Medulla oblongata (tissue), 1 donor: ENCODE results near the gene CAPN1.
"Not testable (repeated sequence)": the region's sequence is repeated elsewhere in the genome, so short reads cannot be mapped to it uniquely, and the experiment has no call there.

Source experiments
- DNase-seq: peaks from one replicate; pipeline ENCODE4 v3.0.0-alpha.2; 2015; ENCODE audit errors: extremely low spot score

CAPN1 gene

DNA sequence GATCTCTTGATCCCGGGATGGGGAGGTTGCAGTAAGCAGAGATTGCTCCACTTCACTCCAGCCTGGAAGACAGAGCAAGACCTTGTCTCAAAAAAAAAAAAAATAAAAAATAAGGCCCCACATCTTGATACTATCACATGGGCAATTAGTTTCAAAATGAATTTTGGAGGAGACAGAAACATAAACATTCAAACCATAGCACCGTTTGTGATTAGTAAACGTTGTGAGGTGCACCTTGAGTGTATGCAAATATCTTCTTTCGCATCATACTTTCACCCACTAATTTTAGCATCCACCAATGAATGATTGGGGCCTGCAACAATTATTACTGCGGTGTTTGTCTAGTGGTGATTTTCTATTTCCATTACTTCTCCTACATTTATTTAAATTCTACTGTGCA is 22.7 kb upstream of the CAPN1 start:
- no peak for DNase-seq

DNA sequence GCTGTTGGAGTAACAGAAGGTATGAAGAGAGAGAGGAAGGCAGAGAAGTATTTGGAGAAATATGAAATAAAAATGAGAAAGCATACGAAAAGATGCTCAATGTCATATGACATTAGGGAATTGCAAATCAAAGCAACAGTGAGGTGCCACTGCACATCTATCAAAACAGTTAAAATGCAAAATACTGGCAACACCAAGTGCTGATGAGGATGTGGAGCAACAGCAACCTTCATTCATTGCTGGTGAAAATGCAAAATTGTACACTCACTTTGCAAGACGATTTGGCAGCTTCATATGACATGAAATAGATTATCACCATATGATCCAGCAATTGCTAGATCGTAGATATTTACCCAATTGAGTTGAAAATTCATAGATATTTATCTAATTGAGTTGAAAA is 21.1 kb upstream of the CAPN1 start:
- DNase-seq, result no peak

DNA sequence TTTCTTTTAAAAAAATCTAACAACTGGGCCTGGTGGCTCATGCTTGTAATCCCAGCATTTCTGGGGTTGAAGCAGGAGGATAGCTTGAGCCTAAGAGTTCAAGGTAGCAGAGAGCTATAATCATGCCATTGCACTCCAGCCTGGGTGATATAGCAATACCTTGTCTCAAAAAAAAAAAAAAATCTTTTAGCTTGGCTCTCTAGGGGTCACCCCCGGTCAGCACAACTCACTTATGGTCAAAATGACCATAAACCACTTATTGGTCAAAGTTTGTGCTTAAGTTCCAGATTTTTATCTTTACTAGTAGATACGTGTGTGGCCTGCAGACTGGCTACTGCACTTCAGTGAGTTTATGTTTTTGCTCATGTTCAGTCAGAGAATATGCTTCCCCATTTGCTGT is 18.0 kb upstream of the CAPN1 start:
- no peak for DNase-seq

DNA sequence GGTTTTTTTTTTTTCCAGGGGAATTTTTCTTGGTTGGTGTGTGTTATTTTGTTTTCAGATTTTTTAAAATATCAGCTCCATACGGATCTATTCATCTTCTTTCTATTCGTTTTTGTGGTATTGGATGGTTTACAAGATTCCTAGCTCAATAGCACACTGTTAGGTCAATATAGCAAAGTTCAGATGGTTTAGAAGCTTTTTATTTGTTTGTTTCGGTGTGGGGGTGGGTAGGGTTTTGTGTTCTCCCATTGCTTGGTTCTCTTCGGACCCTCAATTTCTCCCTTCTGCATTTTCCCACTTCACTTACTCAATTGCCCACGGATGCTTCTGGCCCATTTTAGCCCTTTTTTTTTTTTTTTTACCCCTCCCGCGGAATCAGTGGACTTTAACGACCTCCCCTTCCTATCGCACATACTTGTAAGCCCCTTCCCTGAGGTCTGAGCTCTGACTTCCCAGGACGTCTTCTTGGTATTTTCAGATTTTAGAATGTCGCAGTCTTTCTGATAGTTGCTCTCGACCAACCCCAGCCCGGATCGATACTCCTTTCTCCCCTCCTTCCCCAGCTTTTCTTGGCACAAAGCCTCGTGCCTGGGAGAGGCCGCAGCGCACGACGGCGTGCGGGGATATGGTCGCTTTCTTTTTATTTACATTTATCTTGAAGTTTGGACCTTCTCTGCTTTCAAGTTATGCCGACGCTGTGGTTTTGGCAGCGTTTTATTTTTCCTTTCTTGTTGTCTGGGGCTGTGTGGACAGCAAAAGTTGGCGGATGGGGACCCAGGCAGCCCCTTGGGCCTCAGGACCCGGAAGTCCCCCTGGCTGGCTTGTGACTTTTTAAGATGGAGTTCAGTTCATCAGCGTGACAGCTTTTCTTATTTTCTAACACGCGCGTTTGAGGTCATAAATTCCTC is 16.1 kb upstream of the CAPN1 start:
- no peak for DNase-seq

DNA sequence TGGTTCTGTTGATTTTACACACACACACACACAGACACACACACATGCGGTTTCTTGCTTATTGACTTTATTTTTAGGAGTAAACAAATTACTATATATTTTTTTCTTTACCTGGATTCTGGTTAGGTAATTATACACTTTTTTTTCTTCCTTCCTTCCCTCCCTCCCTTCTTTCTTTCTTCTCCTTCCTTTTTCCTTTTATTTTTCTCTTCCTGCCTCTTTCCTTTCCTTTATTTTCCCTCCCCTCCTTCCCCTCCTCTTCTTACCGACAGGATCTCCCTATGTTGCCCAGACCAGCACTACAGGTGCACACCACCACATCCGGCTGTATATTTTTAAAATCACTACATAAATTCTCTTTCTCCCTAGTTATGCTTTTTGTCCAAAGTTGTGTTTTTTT is 14.8 kb upstream of the CAPN1 start:
- no peak for DNase-seq

DNA sequence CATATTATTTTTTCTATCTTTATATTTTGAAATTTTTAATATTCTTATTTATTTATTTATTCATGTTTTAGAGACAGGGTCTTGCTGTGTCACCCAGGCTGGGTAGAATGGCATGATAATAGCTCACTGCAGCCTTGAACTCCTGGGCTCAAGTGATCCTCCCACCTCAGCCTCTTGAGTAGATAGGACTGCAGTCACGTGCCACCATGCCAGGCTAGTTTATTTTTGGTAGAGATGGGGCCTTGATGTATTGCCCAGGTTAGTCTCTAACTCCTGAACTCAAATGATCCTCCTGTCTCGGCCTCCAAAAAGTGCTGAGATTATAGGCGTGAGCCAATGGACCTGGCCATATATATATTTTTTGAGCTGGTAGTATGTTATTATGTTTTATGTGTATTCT is 14.1 kb upstream of the CAPN1 start:
- DNase-seq, result no peak

DNA sequence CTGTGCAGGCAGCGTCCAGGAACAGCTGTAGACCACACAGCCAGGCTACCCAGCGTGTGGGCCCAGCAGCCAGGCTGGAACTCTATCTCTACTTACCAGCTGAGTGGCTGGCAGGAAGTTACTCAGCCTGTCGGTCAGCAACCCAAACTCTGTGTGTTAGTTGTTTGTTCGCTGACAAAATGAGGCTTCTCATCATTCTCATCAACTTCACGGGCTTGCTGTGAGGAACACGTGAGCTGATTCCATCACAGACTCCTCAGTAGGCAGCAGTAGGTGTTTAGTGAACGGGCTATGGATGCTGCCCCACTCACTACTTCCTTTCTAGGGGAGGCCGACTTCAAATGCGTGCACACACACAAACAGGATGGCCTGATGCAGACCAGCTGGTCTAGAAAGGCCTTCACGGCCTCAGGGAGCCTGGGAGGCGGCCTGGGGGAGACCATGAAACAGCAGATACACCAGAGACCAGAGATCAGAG is 12.5 kb upstream of the CAPN1 start:
- DNase-seq, result no peak

- DNase-seq, result no peak
Measured at GRCh38 chr11:65170058-65170534, 11.6 kb upstream of the CAPN1 start, which contains the start of gene SPDYC. SPDYC (plus strand) TSS chr11:65170233; CDS start chr11:65171358, 1,125 bp downstream.

- no peak for DNase-seq
Measured at GRCh38 chr11:65172600-65172999, 9.1 kb upstream of the CAPN1 start.

GRCh38 chr11:65174571-65175010 is 7.1 kb upstream of the CAPN1 start:
- DNase-seq, result not testable (repeated sequence)

GRCh38 chr11:65180877-65181568 is 705 bp upstream of the CAPN1 start:
- DNase-seq, result no peak

GRCh38 chr11:65182258-65183170 is 786 bp downstream of the CAPN1 start:
- no peak for DNase-seq

DNA sequence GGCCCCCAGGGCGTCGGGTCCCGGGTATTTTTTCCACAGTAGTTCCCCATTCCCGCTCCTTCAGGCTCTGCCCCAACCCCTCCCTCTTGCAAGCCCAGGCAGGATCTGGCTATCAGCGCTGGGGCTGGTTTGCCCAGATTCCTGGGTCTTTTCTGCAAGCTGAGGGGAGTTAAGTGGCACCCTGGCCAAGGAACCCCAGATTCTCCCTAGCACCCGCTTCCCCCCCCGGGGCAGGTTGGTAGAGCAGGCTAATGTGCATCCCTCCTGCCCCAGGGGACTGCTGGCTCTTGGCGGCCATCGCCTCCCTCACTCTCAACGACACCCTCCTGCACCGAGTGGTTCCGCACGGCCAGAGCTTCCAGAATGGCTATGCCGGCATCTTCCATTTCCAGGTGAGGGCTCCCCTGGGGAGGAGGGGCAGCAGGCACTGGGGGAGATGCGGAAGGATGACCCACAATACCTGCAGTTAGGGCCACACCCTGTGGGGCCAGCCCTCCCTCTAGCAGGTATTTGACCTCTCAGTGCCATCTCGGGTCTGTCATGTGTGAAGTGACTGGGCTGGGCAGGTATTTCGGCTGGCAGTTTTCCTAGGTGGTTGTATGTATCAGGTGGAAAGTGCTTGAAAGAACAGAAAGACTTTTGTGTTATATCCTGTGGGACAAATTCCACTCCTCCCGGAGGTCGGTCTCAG is 1.6 kb downstream of the CAPN1 start:
- DNase-seq, result no peak

DNA sequence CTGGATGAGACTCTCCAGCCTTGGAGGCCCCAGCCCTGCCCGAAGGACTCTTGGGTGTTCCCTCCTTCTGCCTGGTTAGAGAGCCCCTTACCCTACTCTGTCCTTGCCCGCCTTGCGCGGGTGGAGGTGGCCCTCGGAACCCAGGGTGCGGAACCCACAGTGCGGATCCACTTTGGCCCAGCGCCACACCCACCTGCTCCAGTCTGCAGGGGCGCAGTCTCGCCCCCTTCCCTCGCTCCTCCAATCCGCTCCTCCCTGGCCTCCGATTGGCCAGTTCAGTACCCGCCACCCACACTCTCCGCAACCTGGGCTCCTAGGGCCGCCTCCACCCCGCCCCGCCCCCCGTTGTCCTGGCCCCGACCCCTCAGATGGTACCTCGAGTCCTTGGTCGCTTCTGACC is 2.4 kb downstream of the CAPN1 start:
- DNase-seq, result no peak

- DNase-seq, result no peak
Measured at GRCh38 chr11:65185171-65185570, 3.4 kb downstream of the CAPN1 start.

DNA sequence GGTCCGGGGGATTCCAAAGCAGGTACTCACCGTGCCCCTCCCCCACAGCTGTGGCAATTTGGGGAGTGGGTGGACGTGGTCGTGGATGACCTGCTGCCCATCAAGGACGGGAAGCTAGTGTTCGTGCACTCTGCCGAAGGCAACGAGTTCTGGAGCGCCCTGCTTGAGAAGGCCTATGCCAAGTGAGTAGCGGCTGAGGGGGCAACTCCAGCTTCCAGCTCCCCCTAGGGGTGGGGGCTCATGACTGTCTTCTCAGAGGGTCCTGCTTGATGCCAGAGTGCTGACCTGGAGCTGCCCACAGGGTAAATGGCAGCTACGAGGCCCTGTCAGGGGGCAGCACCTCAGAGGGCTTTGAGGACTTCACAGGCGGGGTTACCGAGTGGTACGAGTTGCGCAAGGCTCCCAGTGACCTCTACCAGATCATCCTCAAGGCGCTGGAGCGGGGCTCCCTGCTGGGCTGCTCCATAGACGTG is 4.2 kb downstream of the CAPN1 start:
- no peak for DNase-seq

GRCh38 chr11:65186701-65187100 is 5.0 kb downstream of the CAPN1 start:
- no peak for DNase-seq

DNA sequence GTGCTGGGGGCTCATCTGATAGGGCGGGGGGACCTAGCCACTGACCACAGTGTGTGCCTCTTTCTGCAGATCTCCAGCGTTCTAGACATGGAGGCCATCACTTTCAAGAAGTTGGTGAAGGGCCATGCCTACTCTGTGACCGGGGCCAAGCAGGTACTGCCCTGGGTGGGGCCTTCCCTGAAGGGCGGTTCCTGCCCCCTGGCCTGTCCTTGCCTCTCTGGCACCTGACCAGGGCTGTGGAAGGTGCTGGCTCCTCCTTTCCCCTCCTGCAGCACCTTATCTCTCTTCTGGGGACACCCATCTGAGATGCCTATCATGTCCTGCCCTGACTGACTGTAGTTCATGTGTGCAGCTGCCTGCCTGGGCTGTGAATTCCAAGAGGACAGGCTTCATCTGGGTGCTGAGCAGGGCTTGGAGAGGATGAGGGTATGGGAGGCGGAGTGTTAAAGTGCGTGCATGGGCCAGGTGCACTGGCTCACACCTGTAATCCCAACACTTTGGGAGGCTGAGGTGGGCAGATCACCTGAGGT is 5.5 kb downstream of the CAPN1 start:
- DNase-seq, result no peak

GRCh38 chr11:65187971-65188461 is 6.3 kb downstream of the CAPN1 start:
- no peak for DNase-seq

DNA sequence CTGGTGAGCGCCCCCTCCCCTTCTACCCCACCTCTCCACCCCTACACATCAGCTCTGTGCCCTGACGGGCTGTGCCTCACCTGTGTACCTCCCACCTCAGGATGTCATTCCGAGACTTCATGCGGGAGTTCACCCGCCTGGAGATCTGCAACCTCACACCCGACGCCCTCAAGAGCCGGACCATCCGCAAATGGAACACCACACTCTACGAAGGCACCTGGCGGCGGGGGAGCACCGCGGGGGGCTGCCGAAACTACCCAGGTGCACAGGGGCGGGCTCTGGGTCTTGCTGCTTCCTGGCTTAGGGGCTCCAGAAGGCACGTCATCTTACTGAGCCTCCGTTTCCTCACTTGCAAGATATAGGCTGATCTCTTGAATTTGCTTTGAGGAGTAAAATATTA is 6.8 kb downstream of the CAPN1 start:
- DNase-seq, result no peak
